IMR-90 (cell line): ENCODE measurements around the gene RBP2. TPM values are rescaled to one million over a fixed set of nuclear protein-coding genes. Genes with fewer than 3 reads are reported as not detected.

Source experiments
- ATAC-seq: fragments of 200-7000 bp; cut with Tn5 transposase; 2 replicates; pipeline ENCODE4 v1.9.1; 2020; ENCODE audit warnings: low read depth, mild to moderate bottlenecking, moderate library complexity
- BruUV-seq: library from RNA; stranded (reverse); fragments of 400-500 nt; replicated peaks from 2 replicates; lab custom pipeline; 2021; lab: Mats Ljungman, UMichigan
- CTCF ChIA-PET: fragments of 300-600 bp; formaldehyde crosslinking; extraction: SDS; loops from one replicate; lab custom pipeline; 2021; ENCODE audit warnings: antibody characterized with exemption; lab: Yijun Ruan, JAX
- POLR2A ChIA-PET: fragments of 300-600 bp; sonication (Branson Sonifier 250); formaldehyde crosslinking; loops from one replicate; lab custom pipeline; 2022; ENCODE audit warnings: antibody characterized with exemption; ENCODE audit not compliant: unreplicated experiment; lab: Charles Lee
- DNase-seq: peaks from one replicate; pipeline ENCODE4 v3.0.0; 2013
- H2AFZ ChIP-seq: replicated peaks from 2 replicates; pipeline ENCODE3; 2013; ENCODE audit warnings: low read length, mild to moderate bottlenecking; ENCODE audit not compliant: poor library complexity
- H2AK5ac ChIP-seq: 2 replicates; pipeline ENCODE4 v1.6.1; 2013; ENCODE audit warnings: low read depth, low read length, inconsistent platforms
- H2AK9ac ChIP-seq: replicated peaks from 2 replicates; pipeline ENCODE3; 2013; ENCODE audit warnings: mild to moderate bottlenecking, low read depth, low read length, moderate library complexity; ENCODE audit not compliant: poor library complexity
- H2BK120ac ChIP-seq: 2 replicates; pipeline ENCODE4 v1.6.1; 2013; ENCODE audit warnings: low read depth, low read length, inconsistent platforms
- H2BK15ac ChIP-seq: 3 replicates; pipeline ENCODE4 v1.6.1; 2013; ENCODE audit warnings: low read depth, low read length, inconsistent platforms
- H2BK20ac ChIP-seq: 2 replicates; pipeline ENCODE4 v1.6.1; 2013; ENCODE audit warnings: low read depth, mild to moderate bottlenecking, inconsistent platforms, low read length, moderate library complexity
- H2BK5ac ChIP-seq: 2 replicates; pipeline ENCODE4 v1.6.1; 2013; ENCODE audit warnings: mild to moderate bottlenecking, low read depth, low read length, inconsistent platforms; ENCODE audit not compliant: poor library complexity, severe bottlenecking
- H3K14ac ChIP-seq: replicated peaks from 2 replicates; pipeline ENCODE4 v1.6.1; 2013; ENCODE audit warnings: low read depth, low read length, inconsistent platforms
- H3K18ac ChIP-seq: 2 replicates; pipeline ENCODE4 v1.6.1; 2013; ENCODE audit warnings: low read depth, low read length, control low read depth
- H3K23ac ChIP-seq: 2 replicates; pipeline ENCODE4 v1.6.1; 2013; ENCODE audit warnings: low read depth, low read length, inconsistent platforms
- H3K27ac ChIP-seq: 2 replicates; pipeline ENCODE4 v1.5.1; 2013; ENCODE audit warnings: mild to moderate bottlenecking, control low read depth, low read length; ENCODE audit not compliant: insufficient read depth
- H3K27me3 ChIP-seq: 2 replicates; pipeline ENCODE4 v1.6.1; 2013; ENCODE audit warnings: low read length; ENCODE audit not compliant: control insufficient read depth, insufficient read depth
- H3K36me3 ChIP-seq: 2 replicates; pipeline ENCODE4 v1.6.1; 2013; ENCODE audit warnings: low read length, mixed read lengths; ENCODE audit not compliant: control insufficient read depth, insufficient read depth
- H3K4ac ChIP-seq: 2 replicates; pipeline ENCODE4 v1.6.1; 2013; ENCODE audit warnings: low read depth, low read length, inconsistent platforms
- H3K4me1 ChIP-seq: 2 replicates; pipeline ENCODE4 v1.6.1; 2013; ENCODE audit warnings: low read length, mixed read lengths; ENCODE audit not compliant: control insufficient read depth, insufficient read depth
- H3K4me2 ChIP-seq: 2 replicates; pipeline ENCODE4 v1.6.1; 2013; ENCODE audit warnings: low read depth, mild to moderate bottlenecking, control low read depth, low read length, moderate library complexity
- H3K4me3 ChIP-seq: 2 replicates; pipeline ENCODE4 v1.5.1; 2013; ENCODE audit warnings: low read depth, mild to moderate bottlenecking, control low read depth, low read length, moderate library complexity; ENCODE audit not compliant: insufficient read depth
- H3K56ac ChIP-seq: 2 replicates; pipeline ENCODE4 v1.6.1; 2013; ENCODE audit warnings: low read length, inconsistent platforms; ENCODE audit not compliant: insufficient read depth; ENCODE audit errors: extremely low read depth
- H3K79me1 ChIP-seq, 2 experiments: 2 replicates each; pipeline ENCODE4 v1.6.1; 2013; ENCODE audit warnings: low read length in 2 of 2, inconsistent platforms in 1 of 2, low read depth in 1 of 2
- H3K9ac ChIP-seq: 2 replicates; pipeline ENCODE4 v1.6.1; 2013; ENCODE audit warnings: low read depth, low read length, control low read depth
- H3K9me1 ChIP-seq: 2 replicates; pipeline ENCODE4 v1.6.1; 2013; ENCODE audit warnings: low read length, inconsistent platforms; ENCODE audit not compliant: insufficient read depth
- H3K9me3 ChIP-seq: 2 replicates; pipeline ENCODE4 v1.6.1; 2013; ENCODE audit warnings: low read length; ENCODE audit not compliant: control insufficient read depth, insufficient read depth
- H4K20me1 ChIP-seq: 2 replicates; pipeline ENCODE4 v1.6.1; 2013; ENCODE audit warnings: low read length, inconsistent platforms; ENCODE audit not compliant: insufficient read depth
- H4K5ac ChIP-seq: 2 replicates; pipeline ENCODE4 v1.6.1; 2013; ENCODE audit warnings: mild to moderate bottlenecking, low read depth, low read length, control low read depth
- H4K8ac ChIP-seq, 2 experiments: 2 replicates each; pipeline ENCODE4 v1.6.1; 2013; ENCODE audit warnings: low read depth in 2 of 2, low read length in 2 of 2, control low read depth in 1 of 2, inconsistent platforms in 1 of 2
- H4K91ac ChIP-seq: 2 replicates; pipeline ENCODE4 v1.6.1; 2013; ENCODE audit warnings: low read depth, low read length, inconsistent platforms; ENCODE audit not compliant: insufficient read depth
- BHLHE40 ChIP-seq: fragments of 150-350 bp; IDR thresholded peaks from 2 replicates; pipeline ENCODE4 v1.6.1; 2016; ENCODE audit warnings: mild to moderate bottlenecking, low read depth, low read length
- CEBPB ChIP-seq: IDR thresholded peaks from 2 replicates; pipeline ENCODE4 v1.6.1; 2012; ENCODE audit warnings: low read depth, low read length, improper control_type of control experiment
- CHD1 ChIP-seq: IDR thresholded peaks from 2 replicates; pipeline ENCODE4 v1.6.1; 2012; ENCODE audit warnings: low read depth, low read length, improper control_type of control experiment
- ELK1 ChIP-seq: fragments of 150-350 bp; IDR thresholded peaks from 2 replicates; pipeline ENCODE4 v1.6.1; 2016; ENCODE audit warnings: low read depth, mild to moderate bottlenecking, low read length, moderate library complexity, borderline replicate concordance
- FOS ChIP-seq: fragments of 150-350 bp; IDR thresholded peaks from 2 replicates; pipeline ENCODE4 v1.6.1; 2016; ENCODE audit warnings: low read depth, low read length
- MAFK ChIP-seq: IDR thresholded peaks from 2 replicates; pipeline ENCODE4 v1.6.1; 2012; ENCODE audit warnings: low read depth, low read length, improper control_type of control experiment
- MAZ ChIP-seq: IDR thresholded peaks from 2 replicates; pipeline ENCODE4 v1.6.1; 2012; ENCODE audit warnings: low read depth, mild to moderate bottlenecking, low read length, improper control_type of control experiment, moderate library complexity, borderline replicate concordance
- NFE2L2 ChIP-seq: fragments of 150-350 bp; IDR thresholded peaks from 2 replicates; pipeline ENCODE4 v1.6.1; 2016; ENCODE audit warnings: low read depth, mild to moderate bottlenecking, low read length
- POLR2A ChIP-seq: IDR thresholded peaks from 2 replicates; pipeline ENCODE4 v1.6.1; 2012; ENCODE audit warnings: mild to moderate bottlenecking, low read depth, low read length
- RAD21 ChIP-seq: IDR thresholded peaks from 2 replicates; pipeline ENCODE4 v1.6.1; 2012; ENCODE audit warnings: low read length, improper control_type of control experiment
- RFX5 ChIP-seq: IDR thresholded peaks from 2 replicates; pipeline ENCODE4 v1.8.0; 2012; ENCODE audit warnings: low read depth, mild to moderate bottlenecking, low read length, moderate library complexity
- SMC3 ChIP-seq: fragments of 150-350 bp; IDR thresholded peaks from 2 replicates; pipeline ENCODE4 v1.6.1; 2016; ENCODE audit warnings: low read depth, mild to moderate bottlenecking, antibody characterized with exemption, low read length, moderate library complexity
- USF2 ChIP-seq: fragments of 150-350 bp; IDR thresholded peaks from 2 replicates; pipeline ENCODE4 v1.6.1; 2017; ENCODE audit warnings: mild to moderate bottlenecking, antibody characterized with exemption, low read length, low read depth
- WGBS, 2 experiments: methylation state at CpG; one replicate each; pipeline versions ENCODE4 v1.1.5 to v1.1.7; 2013; ENCODE audit warnings: missing lambda C conversion rate in 2 of 2; ENCODE audit not compliant: insufficient read length in 1 of 2; ENCODE audit errors: extremely low coverage in 2 of 2; 5-methylcytosine and 5-hydroxymethylcytosine counted together
- dilution Hi-C: fragments of 300-500 bp; cut with HindIII; formaldehyde crosslinking; loops from one replicate; pipeline ENCODE4 v1.14.3; 2018; ENCODE audit warnings: low sequenced_read_pairs; ENCODE audit not compliant: unreplicated experiment
- in situ Hi-C: fragments of 300-500 bp; cut with MboI; formaldehyde crosslinking; loops from 3 replicates; pipeline ENCODE4 v1.14.3; 2019; ENCODE audit warnings: low sequenced_read_pairs, inconsistent platforms, mixed read lengths
- intact Hi-C: fragments of 100-400 bp; cut with micrococcal nuclease; formaldehyde crosslinking; loops from 2 replicates; pipeline ENCODE4 v1.10.0; 2022
- polyA plus RNA-seq, 3 experiments: library from polyadenylated mRNA; depleted of rRNA; stranded (reverse); fragments of >200 nt; gene quantifications; 2 replicates each; pipeline ENCODE4 v1.2.3, GENCODE V29; 2012; ENCODE audit warnings: low replicate concordance in 1 of 3
- total RNA-seq: library from RNA; depleted of rRNA; stranded (reverse); fragments of >200 nt; gene quantifications from 2 replicates; pipeline ENCODE4 v1.2.3, GENCODE V29; 2012

RBP2 gene
- total and polyA plus RNA-seq, 2 of the 4 experiments (the other 2 are of a cell fraction), result not detected

GRCh38 chr3:139506766-139507165 is 30.4 kb upstream of the RBP2 start:
- H3K9me1 ChIP-seq, result no peaks in the 10 kb centered on the region
- no peak overlapping the region for H2AFZ ChIP-seq
- H3K9ac ChIP-seq, result no peak overlapping the region
- H2BK15ac ChIP-seq, result no peak overlapping the region
- H3K27ac ChIP-seq, result no peak overlapping the region
- H3K4me3 ChIP-seq, result no peak overlapping the region
- TF ChIP-seq RAD21 (no peak), NFE2L2 (no peak), BHLHE40 (no peak), CEBPB (no peak), USF2 (no peak), FOS (no peak), MAFK (no peak), POLR2A (no peak), MAZ (no peak), SMC3 (no peak), CHD1 (no peak), ELK1 (no peak), RFX5 (no peak)
- H2BK5ac ChIP-seq, result no peak overlapping the region
- ATAC-seq (no peak), DNase-seq (no peak)
- H3K56ac ChIP-seq, result no peak overlapping the region
- H3K9me3 ChIP-seq, result no peaks in the 10 kb centered on the region
- no peaks in the 10 kb centered on the region for H3K4me1 ChIP-seq
- peaks cover 2% of the 10 kb centered on the region; the same call in 1 of the 2 replicates for H3K27me3 ChIP-seq
- no peak overlapping the region for H3K14ac ChIP-seq
- no peak overlapping the region for H2AK5ac ChIP-seq
- no peak overlapping the region for H2AK9ac ChIP-seq
- no peak overlapping the region for H3K23ac ChIP-seq
- H3K4ac ChIP-seq, result no peak overlapping the region
- H3K36me3 ChIP-seq, result no peaks in the 10 kb centered on the region
- no peak overlapping the region for H3K18ac ChIP-seq
- no peak overlapping the region for H3K4me2 ChIP-seq
- H2BK120ac ChIP-seq, result no peak overlapping the region
- in situ Hi-C loops (no loop called here), intact Hi-C loops (no loop called here), dilution Hi-C loops (no loop called here)
- BruUV-seq, result no TSS peak
- no peak overlapping the region for H4K91ac ChIP-seq
- no peak overlapping the region for H4K5ac ChIP-seq
- H2BK20ac ChIP-seq, result no peak overlapping the region
- WGBS, 2 experiments, result no CpG with 5 or more reads among the region's 2 CpGs
- no peak overlapping the region for H4K8ac ChIP-seq
- no peaks in the 10 kb centered on the region for H3K79me1 ChIP-seq
- no peaks in the 10 kb centered on the region for H4K20me1 ChIP-seq
- ChIA-PET CTCF (no interaction called here), POLR2A (no interaction called here)
